ENCODE results near the gene ANKRD29. TPM values are rescaled to one million over a fixed set of nuclear protein-coding genes. Genes with fewer than 3 reads are reported as not detected.
"Not testable (repeated sequence)": the region's sequence is repeated elsewhere in the genome, so short reads cannot be mapped to it uniquely, and the experiment has no call there.

The ANKRD29 gene
- polyA plus RNA-seq, 1 donor: 4.0 TPM

- no peak for DNase-seq (ENCODE audit: low read depth)
Measured at GRCh38 chr18:23645568-23646175, 17.0 kb downstream of the ANKRD29 start.

- no peak for DNase-seq (ENCODE audit: low read depth)
Measured at GRCh38 chr18:23643815-23644490, 18.8 kb downstream of the ANKRD29 start.

- DNase-seq (ENCODE audit: low read depth): no peak
Measured at GRCh38 chr18:23641937-23642666, 20.6 kb downstream of the ANKRD29 start.

GRCh38 chr18:23641143-23641720 lies 21.5 kb downstream of the ANKRD29 start:
- DNase-seq (ENCODE audit: low read depth): no peak

GRCh38 chr18:23640052-23640451 lies 22.7 kb downstream of the ANKRD29 start:
- DNase-seq (ENCODE audit: low read depth): no peak

- DNase-seq (ENCODE audit: low read depth): not testable (repeated sequence)
Measured at GRCh38 chr18:23636433-23636832, 26.3 kb downstream of the ANKRD29 start.

GRCh38 chr18:23636071-23636399 lies 26.7 kb downstream of the ANKRD29 start:
- DNase-seq (ENCODE audit: low read depth): no peak

GRCh38 chr18:23635283-23636070 lies 27.2 kb downstream of the ANKRD29 start:
- no peak for DNase-seq (ENCODE audit: low read depth)

- no peak for DNase-seq (ENCODE audit: low read depth)
Measured at GRCh38 chr18:23634692-23635091, 28.0 kb downstream of the ANKRD29 start.

- no peak for DNase-seq (ENCODE audit: low read depth)
Measured at GRCh38 chr18:23632615-23633014, 30.1 kb downstream of the ANKRD29 start.

- no peak for DNase-seq (ENCODE audit: low read depth)
Measured at GRCh38 chr18:23631746-23632145, 31.0 kb downstream of the ANKRD29 start.

GRCh38 chr18:23631312-23631711 lies 31.4 kb downstream of the ANKRD29 start:
- no peak for DNase-seq (ENCODE audit: low read depth)

- no peak for DNase-seq (ENCODE audit: low read depth)
Measured at GRCh38 chr18:23629444-23629946, 33.2 kb downstream of the ANKRD29 start.

GRCh38 chr18:23627970-23628369 lies 34.7 kb downstream of the ANKRD29 start:
- no peak for DNase-seq (ENCODE audit: low read depth)

- DNase-seq (ENCODE audit: low read depth): no peak
Measured at GRCh38 chr18:23627321-23627720, 35.4 kb downstream of the ANKRD29 start.

- no peak for DNase-seq (ENCODE audit: low read depth)
Measured at GRCh38 chr18:23626451-23627279, 36.0 kb downstream of the ANKRD29 start.

GRCh38 chr18:23623040-23623439 lies 39.7 kb downstream of the ANKRD29 start:
- DNase-seq (ENCODE audit: low read depth): no peak

GRCh38 chr18:23619388-23619881 lies 43.3 kb downstream of the ANKRD29 start:
- no peak for DNase-seq (ENCODE audit: low read depth)

GRCh38 chr18:23618862-23619387 lies 43.8 kb downstream of the ANKRD29 start:
- DNase-seq (ENCODE audit: low read depth): no peak

- DNase-seq (ENCODE audit: low read depth): no peak
Measured at GRCh38 chr18:23617412-23618014, 45.2 kb downstream of the ANKRD29 start.

All from forelimb muscle (tissue), 1 donor.